Nucleus accumbens (tissue), 56 donors: ENCODE results near the gene TNS4.

ENCODE experiments used
- DNase-seq, 56 donors: peaks; one replicate each; lab custom pipeline; 2025; lab: John Stamatoyannopoulos, UW

Gene TNS4

DNA sequence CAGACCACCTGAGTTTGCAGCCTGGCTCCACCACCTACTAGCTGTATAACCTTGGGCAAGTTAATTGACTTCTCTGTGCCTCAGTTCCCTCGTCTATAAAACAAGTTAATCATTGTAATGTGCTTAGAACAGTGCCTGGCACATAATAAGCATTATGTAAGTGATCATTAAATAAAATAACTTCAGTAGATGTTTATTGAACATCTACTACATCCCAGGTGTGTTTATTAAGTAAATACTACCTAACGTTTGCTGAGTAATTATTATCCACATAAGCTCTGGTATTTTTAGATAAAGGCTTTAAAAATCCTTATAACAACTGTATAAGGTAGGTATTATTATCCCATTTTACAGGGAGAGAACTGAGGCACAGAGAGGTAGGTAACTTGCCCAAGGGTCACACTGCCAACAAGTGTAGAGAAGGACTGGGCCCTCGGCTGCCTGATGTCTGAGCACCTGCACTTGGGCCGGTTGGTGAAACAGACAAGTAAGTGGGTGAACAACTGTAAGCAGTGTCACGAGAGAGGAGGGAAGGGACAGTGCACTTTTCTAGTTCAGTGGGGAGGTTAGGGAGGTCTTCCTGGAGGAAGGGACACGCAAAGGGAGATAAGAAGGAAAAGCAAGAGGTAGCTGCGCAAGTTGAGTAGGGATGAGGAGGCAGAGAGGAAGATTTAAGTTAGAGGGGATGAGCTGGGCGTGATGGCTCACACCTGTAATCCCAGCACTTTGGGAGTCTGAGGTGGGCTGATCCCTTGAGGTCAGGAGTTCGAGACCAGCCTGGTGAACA lies 4.6 kb downstream of the TNS4 start:
- DNase-seq: no peak

DNA sequence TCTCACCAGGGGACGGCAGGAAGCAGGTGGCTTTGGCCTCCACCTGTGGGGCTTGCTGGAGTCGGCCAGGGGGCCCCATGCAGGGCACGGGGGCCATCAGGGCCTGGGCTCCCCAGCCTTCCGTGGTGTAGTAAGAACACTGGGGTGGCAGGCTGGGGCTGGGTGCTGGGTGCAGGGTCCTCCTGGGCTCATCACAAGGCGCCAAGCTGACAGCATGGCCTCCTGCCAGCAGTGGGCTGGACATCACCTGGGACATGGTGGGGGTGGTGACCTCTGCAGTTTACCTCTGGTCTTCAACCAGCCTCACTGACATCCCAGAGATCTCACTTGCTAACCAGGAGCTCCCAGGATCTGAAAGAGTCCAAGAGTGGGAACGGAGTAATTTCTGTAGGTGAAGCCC lies 5.3 kb downstream of the TNS4 start:
- DNase-seq: no peak

DNA sequence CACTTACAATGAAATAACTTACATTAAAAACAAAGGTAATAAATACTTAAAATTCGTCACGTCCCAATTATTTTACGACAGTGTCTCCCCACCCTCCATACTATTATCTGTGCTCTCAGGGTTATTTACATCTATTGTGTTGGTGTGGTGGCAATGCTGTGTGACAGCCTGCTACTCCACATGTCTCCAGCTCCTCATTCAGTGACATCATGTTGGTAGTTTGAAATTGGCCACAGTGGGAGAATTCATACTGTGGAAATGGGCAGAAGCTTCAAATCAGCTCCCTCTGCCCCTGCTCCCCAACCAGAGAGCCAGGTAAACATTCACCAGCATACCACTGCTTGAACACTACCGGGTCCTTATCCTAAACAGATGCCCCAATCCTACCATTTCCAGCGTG lies 6.3 kb downstream of the TNS4 start:
- no peak for DNase-seq

DNA sequence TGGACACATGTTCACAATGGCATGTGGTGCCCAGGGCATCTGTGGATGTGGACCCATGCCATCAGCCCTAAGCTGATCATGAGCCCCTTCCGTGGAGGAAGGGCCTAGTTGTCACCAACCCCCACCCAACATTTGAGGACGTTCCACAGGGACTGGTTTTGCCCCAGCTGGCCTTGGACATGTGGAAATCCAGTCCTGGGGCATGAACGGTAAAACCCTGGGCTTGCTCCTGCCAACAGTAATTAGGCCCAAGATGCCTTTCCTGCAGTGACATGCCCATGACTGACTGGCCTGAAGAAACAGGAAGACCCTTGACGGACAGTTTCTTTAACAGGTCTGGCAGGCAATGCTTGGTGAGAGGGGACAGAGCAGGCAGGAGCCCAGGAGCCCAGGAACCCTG lies 7.7 kb downstream of the TNS4 start:
- DNase-seq: no peak

DNA sequence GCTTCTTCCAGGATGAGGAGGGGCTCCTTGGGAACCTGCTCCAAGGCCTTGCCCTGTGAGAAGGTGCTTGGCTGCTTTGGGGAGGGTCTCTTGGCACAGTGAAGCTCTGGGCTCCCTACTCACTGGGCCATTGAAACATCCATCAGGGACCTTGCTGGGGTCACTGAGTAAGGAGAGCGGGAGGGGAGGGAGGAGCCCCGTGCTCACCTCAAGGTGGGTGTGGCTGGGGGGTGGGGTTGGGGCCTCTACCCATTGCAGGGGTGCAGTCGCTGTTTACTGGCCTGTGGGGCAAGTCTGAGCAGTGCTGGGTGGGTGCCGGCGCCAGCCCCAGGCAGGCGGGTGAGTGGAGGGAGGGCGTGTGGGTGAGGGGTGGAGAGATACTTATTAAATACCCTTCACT lies 9.9 kb downstream of the TNS4 start:
- DNase-seq: no peak

DNA sequence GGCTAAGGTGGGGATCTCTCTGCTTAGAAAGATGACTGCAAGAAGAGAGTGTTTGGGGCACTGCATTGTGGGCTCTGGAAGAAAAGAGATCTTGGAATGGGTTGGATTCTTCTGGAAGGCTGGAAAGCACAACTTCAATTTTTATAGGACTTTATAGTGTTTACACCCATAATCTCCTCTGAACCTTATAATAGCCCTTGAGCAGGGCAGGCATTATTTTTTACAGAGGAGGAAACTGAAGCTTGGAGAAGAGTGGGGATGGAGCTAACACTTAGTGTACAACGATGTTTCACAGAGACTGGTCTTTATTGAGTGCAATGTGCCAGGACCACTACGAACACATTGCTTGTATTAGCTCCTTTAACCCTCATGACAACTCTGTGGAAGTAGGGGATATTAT lies 10.4 kb downstream of the TNS4 start:
- DNase-seq: no peak

DNA sequence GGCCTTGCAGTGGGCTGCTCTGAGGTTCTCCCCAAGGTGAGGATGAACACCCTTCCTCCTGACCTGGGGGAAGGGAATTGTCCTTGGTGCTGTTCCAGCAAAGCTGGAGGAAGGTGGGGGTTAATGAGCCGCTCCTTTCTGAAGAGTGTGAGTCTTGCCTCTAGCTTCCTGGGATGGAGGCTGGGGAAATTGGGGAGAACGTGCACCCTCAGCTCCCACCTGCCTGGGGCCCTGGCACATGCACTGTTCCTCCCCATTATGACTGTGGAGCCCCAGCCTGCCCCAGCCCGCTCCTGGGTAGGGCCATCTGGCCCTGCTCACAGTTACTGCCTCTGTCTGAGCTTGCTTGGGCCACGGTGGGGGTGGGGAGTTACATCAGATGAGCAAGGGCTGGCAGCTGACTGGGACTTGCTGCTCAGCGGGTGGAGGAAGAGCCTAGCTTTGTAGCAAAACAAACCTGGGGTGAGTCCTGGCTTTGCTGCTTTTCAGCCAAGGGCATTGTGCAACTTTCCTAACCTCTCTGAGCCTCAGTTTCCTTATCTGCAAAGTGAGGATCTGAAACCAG lies 11.1 kb downstream of the TNS4 start:
- DNase-seq: peak in 52 of 56 donors; percentile 5 to 86 (median 52)

DNA sequence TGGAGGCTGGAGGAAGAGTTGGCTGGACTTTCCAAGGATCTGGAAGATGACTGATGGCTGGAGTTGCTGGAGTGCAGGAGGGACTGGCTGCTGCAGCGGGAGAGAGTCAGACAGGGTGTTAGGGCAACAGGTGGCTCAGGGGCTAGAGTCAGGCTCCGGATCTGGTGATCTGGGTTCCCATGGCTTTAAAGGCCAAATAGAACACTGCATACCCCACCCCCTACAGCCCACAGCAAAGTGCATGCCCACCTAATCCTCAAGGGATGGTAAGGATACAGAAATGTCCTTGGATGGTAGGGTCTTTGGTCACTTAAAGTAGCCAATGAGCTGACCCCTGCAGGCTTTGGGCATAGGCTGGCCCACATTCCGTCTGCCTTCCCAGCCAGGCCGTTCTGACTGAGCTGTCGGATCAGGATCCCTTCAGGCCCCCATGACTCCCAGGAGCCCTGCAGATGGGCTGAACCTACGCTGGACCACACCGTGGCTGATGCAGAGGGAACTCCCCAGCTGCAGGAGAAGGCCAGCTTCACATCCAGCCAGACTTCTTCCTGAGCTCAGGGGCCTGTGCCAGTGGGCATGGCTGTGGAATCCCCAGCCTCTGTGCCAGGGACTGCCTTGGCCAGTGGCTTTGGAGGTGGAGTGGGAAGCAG lies 13.9 kb downstream of the TNS4 start:
- DNase-seq: no peak

DNA sequence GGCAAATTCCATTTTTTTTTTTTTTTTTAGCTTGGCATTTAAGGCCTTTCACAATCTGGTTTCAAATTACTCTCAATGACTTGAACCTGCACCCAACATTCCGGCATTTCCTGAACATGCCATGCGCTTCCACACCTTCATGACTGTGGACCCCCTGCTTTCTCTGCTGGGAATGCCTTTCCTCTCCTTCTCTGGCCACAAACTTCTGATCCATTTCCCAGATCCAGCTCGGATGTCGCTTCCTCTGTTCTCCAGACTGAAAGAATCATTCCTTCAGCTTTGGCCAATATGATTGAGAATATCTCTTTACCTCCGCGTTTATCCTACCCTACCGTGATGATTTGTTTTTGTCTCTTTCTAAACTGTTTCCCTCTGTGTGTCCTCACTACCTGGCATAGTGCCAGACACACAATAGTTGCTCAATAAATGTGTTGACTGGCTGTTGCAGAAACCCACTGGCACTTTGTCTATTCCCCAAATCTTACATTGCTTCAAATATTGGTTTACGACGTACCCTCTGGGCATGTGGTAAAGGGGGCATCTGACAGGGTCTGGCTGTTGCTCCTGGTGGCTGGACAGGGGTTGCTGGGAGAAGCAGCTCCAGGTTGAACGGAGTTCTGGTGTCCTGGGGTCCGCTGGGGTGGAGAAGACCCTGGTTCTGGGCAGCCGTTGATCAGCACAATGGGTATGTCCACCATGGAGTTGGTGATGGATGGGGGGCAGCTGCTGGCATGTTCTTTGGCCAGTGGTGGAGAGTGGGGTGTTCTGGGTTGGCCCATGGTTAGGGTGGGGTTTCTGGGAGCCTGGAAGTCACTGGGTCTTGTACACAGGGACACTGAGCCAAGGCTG lies 14.7 kb downstream of the TNS4 start:
- no peak for DNase-seq

DNA sequence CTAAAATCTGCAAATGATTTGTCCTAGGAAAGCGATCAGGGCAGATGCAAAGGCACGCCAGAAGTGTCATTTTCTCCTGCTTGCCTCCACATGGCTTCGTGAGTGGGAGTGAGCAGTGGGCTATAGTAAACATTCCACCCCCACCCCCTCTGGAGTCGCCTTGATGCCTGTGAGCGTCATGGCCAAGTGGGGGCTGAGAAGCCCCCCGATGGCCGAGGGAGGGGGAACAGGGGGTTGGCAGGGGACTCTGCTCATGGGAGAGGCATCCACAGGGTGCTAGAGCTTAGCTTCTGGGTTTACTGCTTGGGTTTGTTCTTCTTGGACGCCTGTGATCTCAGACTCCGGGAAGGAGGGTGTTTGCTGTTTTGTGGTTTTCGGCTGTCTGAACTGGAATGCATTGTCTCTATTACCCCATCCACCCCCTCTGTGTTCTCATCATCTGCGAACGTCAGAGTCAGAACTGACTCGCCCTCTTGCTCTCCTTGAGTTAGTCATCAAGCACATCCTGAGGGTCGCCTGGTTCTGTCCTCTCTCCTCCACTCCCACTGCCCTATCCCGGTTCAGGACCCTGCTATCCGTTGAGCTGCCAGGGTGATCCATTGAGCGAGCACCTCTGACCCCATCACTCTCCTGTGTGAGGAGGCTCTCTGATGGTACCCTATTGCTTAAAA lies 15.4 kb downstream of the TNS4 start:
- DNase-seq: no peak

DNA sequence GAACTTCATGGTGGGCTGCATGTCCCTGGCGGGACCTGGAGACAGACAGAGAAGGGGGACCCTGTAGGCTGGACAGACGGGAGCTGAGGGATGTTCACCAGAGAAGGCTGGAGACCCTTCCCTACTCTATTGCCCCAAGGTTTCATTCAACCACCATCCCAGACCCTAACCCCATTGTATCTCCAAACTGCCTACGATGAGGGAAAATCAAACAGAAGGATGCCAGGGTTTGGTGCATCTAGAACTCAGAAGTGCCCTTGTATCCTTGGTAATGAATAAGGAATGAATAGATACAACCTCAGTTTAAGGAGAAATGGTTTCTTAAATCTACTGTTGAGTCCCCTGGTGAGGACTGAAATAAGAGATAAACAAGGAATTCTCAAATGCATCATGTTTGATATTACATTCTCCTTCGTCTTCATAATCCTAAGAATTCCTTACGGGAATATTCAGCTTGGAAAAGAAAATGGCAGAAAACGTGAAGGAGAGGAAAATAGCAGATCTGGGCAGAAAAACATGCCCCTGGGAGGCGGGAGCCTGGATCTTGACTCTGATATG lies 16.4 kb downstream of the TNS4 start:
- no peak for DNase-seq

DNA sequence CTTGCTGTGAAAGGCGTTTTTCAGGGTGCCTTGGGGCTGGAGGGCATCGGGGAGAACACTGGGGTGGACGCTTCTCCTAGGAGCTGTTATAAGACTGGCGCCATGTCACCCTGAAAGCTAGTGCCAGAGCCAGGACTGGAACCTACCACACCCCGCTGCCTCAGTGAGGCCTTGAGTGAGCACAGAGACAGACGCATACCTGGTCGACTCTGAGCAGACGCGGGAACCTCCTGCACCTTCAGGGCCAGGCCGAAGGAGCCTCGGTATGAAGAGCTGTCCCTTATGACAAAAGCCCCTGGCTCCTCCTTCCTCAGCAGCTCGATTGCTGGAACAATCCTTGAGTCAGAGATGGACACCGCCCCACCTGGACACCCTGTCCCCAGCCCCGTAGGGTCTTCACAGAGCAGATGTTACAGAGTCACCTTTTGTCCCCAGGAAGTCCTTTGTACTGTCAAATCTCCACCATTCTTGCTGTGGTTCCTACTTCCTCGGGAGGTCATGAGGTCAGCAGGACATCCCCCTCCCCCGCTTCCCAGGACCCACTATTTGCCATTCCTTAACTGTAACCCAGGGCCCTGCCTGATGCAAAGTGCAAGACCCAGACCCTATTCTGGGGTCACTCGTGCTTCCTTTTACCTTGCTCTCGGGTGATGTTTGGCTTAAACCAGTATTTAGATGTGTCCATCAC lies 17.0 kb downstream of the TNS4 start:
- no peak for DNase-seq

DNA sequence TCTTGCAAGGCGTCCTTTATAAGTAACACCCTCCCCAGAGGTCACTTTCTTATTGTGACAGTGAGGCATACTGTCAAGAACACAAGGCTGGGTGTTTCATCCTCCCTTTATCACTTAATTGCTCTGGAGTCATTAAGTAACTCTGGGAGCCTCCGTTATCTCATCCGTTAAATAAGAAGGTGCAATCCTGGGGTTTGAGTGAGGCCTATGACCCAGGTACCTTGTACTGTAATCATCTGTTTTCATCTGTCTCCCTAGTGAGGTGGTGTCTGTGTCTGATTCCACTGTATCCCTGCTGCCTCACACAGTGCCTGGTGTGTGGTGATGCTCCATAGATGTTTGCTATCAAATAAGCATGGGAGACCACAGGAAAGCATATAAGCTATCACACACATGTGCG lies 17.7 kb downstream of the TNS4 start:
- no peak for DNase-seq

DNA sequence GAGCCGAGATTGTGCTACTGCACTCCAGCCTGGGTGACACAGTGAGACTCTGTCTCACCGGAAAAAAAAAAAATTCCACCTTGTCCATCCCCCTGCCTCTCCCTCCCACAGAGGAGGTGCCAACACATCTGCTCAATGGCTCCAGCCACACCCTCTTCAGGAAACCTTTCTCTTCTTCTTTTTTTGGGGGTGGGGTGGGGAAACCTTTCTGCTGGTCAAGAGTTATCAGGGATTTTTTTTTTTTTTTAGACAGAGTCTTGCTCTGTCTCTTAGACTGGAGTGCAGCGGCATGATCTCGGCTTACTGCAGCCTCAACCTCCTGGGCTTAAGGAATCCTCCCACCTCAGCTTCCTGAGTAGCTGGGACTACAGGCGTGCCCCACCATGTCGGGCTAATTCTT lies 18.7 kb downstream of the TNS4 start:
- DNase-seq: no peak

DNA sequence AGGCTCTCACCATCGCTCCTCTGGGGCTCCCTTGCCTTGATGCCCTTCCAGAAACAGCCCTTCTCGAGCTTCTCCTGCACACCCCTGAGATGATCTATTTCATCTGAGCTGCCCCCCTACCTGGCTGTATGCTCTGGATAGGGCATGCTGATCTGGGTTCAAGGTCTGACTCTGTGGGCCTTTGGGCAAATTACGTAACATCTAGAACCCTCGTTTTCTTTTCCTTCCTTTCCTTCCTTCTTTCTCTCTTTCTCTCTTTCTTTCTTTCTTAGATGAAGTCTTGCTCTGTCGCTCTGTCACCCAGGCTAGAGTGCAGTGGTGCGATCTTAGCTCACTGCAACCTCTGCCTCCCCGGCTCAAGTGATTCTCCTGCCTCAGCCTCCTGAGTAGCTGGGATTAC lies 20.3 kb downstream of the TNS4 start:
- DNase-seq: no peak

DNA sequence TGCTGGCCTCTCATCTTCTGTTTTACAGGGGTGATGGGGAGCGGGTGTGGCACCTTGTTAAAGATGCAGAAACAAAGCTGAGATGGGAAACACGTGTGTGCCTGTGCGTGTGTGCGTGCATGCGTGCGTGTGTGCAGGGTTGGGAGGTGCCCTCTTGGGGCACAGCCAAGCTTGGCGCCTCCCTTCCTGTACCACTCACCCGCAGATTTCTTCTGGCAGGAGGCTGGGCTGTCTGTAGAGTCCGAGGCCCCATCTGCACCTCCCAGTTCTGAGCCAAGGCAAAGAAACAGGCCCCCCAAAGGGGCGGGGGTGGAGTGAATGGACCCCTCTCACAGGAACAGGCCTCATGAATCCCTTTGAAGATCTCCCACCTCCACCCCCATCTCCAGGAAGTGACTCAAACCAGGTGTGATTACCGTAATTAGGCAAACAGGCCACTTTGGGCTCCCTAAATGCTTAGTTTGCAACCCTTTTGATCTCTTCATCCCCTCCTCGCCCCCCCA lies 20.9 kb downstream of the TNS4 start:
- no peak for DNase-seq

DNA sequence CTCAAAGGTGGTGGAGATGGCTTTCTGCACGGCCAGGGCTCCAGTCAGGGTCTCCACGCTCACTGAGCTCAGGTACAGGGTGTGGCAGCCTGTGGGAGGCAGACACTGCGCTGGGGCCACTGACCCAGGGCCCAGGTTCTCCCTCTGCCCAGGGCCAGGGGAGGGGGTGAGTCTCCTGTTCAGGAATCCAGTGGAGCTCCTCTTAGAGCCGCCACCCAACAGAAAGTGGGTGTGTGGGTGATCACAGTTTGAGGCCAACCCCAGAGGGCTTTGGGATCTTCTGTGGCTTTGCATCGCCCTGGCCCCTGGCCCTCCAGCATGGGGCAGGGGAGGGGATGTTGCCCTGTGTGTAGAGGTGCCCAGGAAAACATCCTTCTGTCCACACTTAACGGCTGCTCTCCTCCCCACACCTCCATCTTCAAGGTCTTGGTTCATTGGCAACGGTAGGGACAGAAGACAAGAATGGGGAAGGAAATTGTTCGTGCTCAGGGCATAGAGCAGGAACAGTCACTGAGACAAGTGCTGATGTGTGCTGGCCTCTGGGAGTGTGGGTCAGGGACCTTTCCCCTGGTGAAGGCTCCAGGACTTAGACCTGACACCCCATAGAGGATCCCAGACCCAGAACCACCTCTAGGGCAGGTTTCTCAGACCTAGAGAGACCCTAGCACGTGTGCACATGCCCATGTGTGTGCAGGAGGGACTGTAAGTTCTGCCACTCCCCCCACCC lies 21.5 kb downstream of the TNS4 start:
- DNase-seq: no peak

DNA sequence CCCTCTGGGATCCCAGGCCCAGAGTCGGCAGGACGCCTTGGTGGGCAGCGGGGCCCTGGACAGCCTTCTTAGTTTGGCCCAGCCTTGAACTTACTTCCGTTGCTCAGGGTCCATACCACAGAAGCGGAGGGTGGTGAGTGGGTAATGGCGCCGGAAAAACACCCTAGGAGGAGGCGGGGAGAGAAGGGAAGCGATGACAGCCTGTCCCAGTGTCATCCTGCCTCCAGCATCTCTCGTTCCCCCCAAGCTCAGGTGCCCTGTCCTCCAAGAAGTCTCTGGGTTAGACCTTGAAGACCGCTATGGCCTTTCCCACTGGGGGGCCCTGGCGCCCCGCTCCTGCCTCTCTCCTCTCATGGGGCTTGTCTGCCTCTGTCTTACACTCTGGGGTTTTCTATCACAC lies 22.9 kb downstream of the TNS4 start:
- DNase-seq: no peak

DNA sequence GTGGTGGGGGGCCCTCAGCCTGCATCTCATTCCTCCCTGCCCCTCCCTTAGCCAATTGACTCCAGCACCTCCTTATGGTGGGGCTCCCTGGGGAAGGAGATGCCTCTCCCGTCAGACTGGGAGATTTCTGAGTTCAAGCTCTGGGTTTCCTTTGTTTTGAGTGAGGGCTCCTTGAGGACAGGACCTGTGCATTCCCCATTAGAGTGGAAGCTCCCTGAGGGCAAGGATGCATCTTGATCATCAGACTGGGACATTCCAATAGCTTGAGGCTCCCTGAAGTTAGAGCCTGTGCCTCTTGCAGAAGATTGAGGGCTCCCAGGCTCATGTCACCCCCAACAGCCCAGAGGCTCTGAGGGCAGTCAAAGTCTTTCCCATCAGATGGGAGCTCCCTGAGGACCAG lies 23.6 kb downstream of the TNS4 start:
- DNase-seq: no peak
